T-helper 2 cell (primary cell): ENCODE measurements around the gene SLC41A1.

Source experiments
- DNase-seq, 5 experiments: peaks; one replicate each; pipeline versions ENCODE4 v3.0.0 to v3.0.0-alpha.2; 2012 to 2022

Gene SLC41A1

GRCh38 chr1:205751036-205751651 lies 61.9 kb downstream of the SLC41A1 start:
- peak in 1 of 5 experiments; percentile 62 for DNase-seq

GRCh38 chr1:205750138-205751035 lies 62.6 kb downstream of the SLC41A1 start, which contains the start of gene NUCKS1:
Gene NUCKS1 (minus strand): TSS chr1:205750182. CDS start chr1:205749973, 209 bp downstream.
- peak; percentile 83 to 100 (median 96) for DNase-seq

GRCh38 chr1:205749234-205750137 lies 63.5 kb downstream of the SLC41A1 start:
- DNase-seq = peak; percentile 88 to 97 (median 94)

DNA sequence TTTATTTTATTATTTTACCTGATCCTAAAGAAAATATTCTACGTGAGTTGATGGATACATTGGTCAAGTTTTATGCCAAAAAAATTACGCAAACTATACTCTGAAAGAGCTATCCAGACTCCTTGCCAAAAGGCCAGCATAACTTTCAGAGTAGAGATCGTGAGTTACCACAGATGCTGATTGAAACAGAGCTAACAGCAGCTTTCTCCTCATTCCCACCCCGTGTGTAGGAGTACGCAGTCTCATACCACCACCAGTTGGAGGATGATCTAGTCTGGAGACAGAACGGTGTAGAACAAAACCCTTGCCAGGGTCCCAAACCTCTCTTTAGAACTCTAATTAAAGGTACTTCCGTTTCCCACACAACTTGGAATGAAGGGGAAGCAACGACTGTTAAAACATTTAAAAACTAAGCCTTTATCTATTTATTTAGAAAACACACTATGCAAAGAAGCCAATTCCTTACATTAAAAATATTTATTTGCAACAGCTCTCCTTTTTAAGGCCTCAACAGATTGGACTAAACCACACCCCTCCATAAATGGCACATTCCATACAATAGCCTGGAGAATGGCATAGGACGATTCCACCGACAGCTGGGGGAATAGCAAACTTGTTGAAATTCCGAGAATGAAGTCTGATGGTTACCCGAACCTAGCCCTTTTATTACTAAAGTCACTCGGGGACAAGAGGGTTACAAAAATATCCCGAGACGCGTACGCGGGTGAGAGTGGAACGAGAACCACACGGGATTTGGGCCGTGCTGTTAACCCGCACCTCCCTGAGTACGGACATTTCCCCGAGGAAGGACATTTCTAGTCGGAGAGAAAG lies 64.4 kb downstream of the SLC41A1 start:
- DNase-seq = peak in 3 of 5 experiments; percentile 7 to 72 (median 10)

DNA sequence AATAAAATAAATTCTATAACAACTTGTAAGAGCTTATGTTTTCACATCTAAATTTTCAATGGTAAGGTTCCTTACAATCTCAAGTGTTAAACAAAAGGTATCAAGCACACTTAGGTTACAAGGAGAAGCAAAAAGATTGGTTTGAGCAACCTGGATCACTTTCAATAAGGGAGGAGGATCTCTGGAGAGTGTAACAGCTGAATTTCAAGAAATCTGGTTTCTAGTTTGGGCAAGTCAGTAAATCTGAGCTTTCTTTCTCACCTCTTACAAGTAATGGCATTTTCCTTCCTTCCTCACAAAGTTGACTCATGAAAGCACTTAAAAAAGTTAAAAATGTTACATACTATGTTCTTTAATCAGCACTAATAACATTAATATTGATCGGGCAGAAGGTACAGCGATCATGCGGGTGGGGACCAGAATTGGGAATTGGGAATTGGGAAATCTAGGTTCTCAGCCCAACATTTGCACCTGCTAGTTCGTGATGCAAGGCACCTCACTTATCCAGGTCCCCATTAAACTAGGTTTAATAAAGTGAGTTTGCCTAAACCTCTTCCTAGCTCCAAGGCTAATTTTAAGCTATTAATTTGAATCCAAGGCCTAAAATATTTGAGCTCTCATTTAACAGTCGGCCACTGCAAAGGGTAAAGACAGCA lies 66.1 kb downstream of the SLC41A1 start:
- DNase-seq = no peak

- DNase-seq = no peak
Measured at GRCh38 chr1:205744403-205744802, 68.6 kb downstream of the SLC41A1 start.

- no peak for DNase-seq
Measured at GRCh38 chr1:205743977-205744376, 69.0 kb downstream of the SLC41A1 start.

DNA sequence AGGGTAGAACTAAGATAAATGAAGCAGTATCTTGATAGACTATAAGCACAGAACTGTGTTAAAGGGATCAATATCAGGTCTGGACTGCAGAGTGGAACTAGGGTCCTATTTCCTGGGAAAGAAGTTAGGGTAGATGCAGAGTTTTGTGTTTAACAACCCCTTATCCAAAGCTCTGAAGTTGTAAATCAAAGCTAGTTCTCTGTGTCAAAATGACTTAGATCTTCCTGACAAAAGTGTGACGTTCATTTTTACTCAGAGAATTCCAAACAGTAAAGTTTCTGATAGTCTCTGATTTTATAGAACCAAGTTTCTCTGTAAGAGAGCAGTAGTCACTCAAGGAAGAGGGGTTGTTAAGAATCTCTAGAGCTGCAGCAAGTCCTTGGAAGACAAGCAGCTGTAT lies 71.3 kb downstream of the SLC41A1 start:
- no peak for DNase-seq

DNA sequence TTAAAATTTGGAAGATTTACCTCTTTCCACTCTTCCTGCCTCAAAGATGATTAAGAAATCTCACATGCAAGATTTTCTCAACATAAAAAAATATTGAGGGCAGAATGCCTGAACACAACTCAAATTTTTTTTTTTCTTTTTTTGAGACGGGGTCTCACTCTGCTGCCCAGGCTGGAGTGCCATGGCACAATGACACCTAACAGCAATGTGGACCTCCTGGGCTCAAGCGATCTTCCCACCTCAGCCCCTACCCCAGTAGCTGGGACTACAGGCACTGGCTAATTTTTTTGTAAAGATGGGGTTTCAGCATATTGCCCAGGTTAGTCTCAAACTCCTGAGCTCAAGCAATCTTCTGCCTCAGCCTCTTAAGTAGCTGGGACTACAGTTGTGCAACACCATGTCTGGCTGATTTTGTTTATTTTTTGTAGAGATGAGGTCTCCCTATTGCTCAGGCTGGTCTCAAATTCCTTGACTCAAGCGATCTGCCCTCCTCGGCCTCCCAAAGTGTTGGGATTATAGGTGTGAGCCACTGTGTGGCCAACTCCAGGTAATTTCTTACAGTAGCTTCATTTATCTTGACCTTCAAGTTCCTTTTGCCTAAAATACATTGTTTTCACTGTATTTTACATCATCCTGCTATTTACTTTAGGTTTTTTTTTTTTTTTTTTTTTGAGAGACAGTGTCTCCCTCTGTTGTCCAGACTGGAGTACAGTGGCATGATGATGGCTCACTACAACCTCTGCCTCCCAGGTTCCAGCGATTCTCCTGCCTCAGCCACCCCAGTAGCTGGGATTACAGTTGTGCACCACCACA lies 73.4 kb downstream of the SLC41A1 start:
- no peak for DNase-seq
